NCI-H82 treated with DMSO at 0.1 percent for 48 hours (cell line): Measurements from ENCODE around the gene UPB1.
A peak's percentile ranks its signal among the peaks of the same experiment; 100 is the strongest.

Experiments
- DNase-seq: peaks from one replicate; lab custom pipeline; 2025; ENCODE audit not compliant: unreplicated experiment; lab: John Stamatoyannopoulos, UW

Gene UPB1

GRCh38 chr22:24503137-24503842, 8.2 kb downstream of the UPB1 start:
- no peak for DNase-seq

- no peak for DNase-seq
Measured at GRCh38 chr22:24503843-24504338, 8.8 kb downstream of the UPB1 start.

- DNase-seq, result no peak
Measured at GRCh38 chr22:24504540-24504939, 9.4 kb downstream of the UPB1 start.

- DNase-seq, result peak; percentile 8
Measured at GRCh38 chr22:24504956-24505736, 10.0 kb downstream of the UPB1 start.

GRCh38 chr22:24506802-24507438, 11.8 kb downstream of the UPB1 start:
- DNase-seq, result no peak

- DNase-seq, result no peak
Measured at GRCh38 chr22:24507716-24508115, 12.6 kb downstream of the UPB1 start.

- no peak for DNase-seq
Measured at GRCh38 chr22:24510637-24511625, 15.8 kb downstream of the UPB1 start.

GRCh38 chr22:24512043-24512442, 16.9 kb downstream of the UPB1 start:
- no peak for DNase-seq

GRCh38 chr22:24513378-24514240, 18.5 kb downstream of the UPB1 start:
- DNase-seq, result no peak

- peak; percentile 15 for DNase-seq
Measured at GRCh38 chr22:24514241-24515026, 19.3 kb downstream of the UPB1 start.

GRCh38 chr22:24515027-24515338, 19.9 kb downstream of the UPB1 start:
- no peak for DNase-seq

- no peak for DNase-seq
Measured at GRCh38 chr22:24516301-24516737, 21.2 kb downstream of the UPB1 start.

GRCh38 chr22:24517446-24517845, 22.3 kb downstream of the UPB1 start:
- DNase-seq, result no peak

GRCh38 chr22:24518228-24518627, 23.1 kb downstream of the UPB1 start:
- no peak for DNase-seq

- no peak for DNase-seq
Measured at GRCh38 chr22:24518771-24519485, 23.8 kb downstream of the UPB1 start.

GRCh38 chr22:24519496-24519895, 24.4 kb downstream of the UPB1 start:
- no peak for DNase-seq

- DNase-seq, result peak; percentile 18
Measured at GRCh38 chr22:24521791-24522245, 26.7 kb downstream of the UPB1 start.

GRCh38 chr22:24523873-24524272, 28.7 kb downstream of the UPB1 start:
- no peak for DNase-seq
